Left lung (tissue), 10 donors: ENCODE results near the gene DIO1. TPM values are rescaled to one million over a fixed set of nuclear protein-coding genes. Genes with fewer than 3 reads are reported as not detected.

Experiments used
- ATAC-seq: fragments of 200-7000 bp; cut with Tn5 transposase; one replicate; pipeline ENCODE4 v1.9.1; 2020; ENCODE audit warnings: moderate library complexity
- DNase-seq, 4 donors: peaks; one replicate each; pipeline ENCODE4 v3.0.0-alpha.2; 2013 to 2020
- H3K27ac ChIP-seq, 2 donors: fragments of 200-600 bp; sonication (generic) in 1 of 2; one replicate each; pipeline versions ENCODE4 v1.5.0 to v1.8.0; 2020 to 2021
- H3K27me3 ChIP-seq, 2 donors: fragments of 200-600 bp; sonication (generic) in 1 of 2; one replicate each; pipeline versions ENCODE4 v1.5.0 to v1.8.0; 2020 to 2021
- H3K36me3 ChIP-seq, 2 donors: fragments of 200-600 bp; sonication (generic) in 1 of 2; one replicate each; pipeline versions ENCODE4 v1.5.0 to v1.8.0; 2020 to 2021
- H3K4me1 ChIP-seq, 2 donors: fragments of 200-600 bp; one replicate each; pipeline ENCODE4 v1.8.0; 2021
- H3K4me3 ChIP-seq, 2 donors: fragments of 200-600 bp; sonication (generic) in 1 of 2; one replicate each; pipeline versions ENCODE4 v1.5.0 to v1.8.0; 2020 to 2021; ENCODE audit warnings: mild to moderate bottlenecking in 1 of 2
- H3K9me3 ChIP-seq, 2 donors: fragments of 200-600 bp; sonication (generic) in 1 of 2; one replicate each; pipeline versions ENCODE4 v1.5.0 to v1.8.0; 2020 to 2021
- intact Hi-C, 2 donors: fragments of 100-400 bp; cut with DNase I; formaldehyde crosslinking; loops; one replicate each; pipeline versions ENCODE4 v1.11.2 to v1.14.2; 2022
- polyA plus RNA-seq, 6 donors: library from polyadenylated mRNA; unstranded; fragments of 120-200 nt; gene quantifications; one replicate each; pipeline ENCODE4 v1.2.1, GENCODE V29; 2013; ENCODE audit not compliant: insufficient read length in 6 of 6
- total RNA-seq, 2 donors: library from RNA; stranded (reverse); fragmentation: NEBNext Ultra II Directional; extraction: Animal tissue kit (Norgen Biotek cat#: 25700); gene quantifications; one replicate each; pipeline ENCODE4 v1.2.1, GENCODE V29; 2021
- TF ChIP-seq, protein P1 (sequence below), 2 donors: fragments of 200-600 bp; sonication (generic) in 1 of 2; IDR thresholded peaks; one replicate each; pipeline versions ENCODE4 v1.5.0 to v1.8.0; 2021; ENCODE audit warnings: antibody characterized with exemption in 2 of 2
- donor health status: DM: no; HTN: yes; CAD: no.
- donor health status: DM: no; HTN: no; CAD: no.

Gene DIO1
- total and polyA plus RNA-seq, 8 donors, result 0.51 to 1.2 (median 0.85) TPM; not detected in 1

DNA sequence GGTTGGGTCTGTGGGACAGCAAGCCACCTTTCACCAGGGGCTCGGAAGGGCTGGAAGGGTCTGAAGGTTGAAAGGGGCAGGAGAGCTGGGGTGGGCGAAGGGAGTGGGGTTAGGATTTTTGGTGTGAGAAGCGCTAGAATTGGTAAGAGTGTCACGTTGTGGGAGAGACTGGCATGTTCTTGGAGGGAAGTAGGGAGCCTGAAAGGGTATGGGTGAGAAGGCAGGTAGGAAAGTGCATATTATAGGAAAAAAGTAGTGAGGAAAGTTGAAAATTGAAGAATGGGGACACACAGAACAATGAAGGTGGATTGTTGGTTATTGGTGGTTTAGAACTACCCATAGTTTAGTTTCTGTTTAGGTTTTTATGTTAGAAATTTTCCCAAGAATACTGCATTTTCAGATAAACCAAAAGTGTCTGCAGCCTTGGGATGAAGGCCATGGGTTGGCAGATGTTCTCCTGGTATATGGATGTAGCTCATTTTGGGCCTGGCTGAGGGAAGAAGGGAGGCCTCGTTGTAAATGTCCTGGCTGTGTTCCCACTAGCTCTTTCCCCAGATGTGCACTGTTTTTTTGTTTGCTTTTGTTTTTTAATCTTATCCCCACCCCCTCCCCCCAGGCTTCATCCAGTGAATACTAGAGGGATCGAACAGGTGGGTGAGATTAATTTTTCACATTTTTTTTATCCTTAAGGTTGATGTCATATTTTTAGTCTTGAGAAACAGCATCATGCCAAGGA, 53.4 kb downstream of the DIO1 start:
- DNase-seq, result no peak
- TF ChIP-seq, protein P1, sequence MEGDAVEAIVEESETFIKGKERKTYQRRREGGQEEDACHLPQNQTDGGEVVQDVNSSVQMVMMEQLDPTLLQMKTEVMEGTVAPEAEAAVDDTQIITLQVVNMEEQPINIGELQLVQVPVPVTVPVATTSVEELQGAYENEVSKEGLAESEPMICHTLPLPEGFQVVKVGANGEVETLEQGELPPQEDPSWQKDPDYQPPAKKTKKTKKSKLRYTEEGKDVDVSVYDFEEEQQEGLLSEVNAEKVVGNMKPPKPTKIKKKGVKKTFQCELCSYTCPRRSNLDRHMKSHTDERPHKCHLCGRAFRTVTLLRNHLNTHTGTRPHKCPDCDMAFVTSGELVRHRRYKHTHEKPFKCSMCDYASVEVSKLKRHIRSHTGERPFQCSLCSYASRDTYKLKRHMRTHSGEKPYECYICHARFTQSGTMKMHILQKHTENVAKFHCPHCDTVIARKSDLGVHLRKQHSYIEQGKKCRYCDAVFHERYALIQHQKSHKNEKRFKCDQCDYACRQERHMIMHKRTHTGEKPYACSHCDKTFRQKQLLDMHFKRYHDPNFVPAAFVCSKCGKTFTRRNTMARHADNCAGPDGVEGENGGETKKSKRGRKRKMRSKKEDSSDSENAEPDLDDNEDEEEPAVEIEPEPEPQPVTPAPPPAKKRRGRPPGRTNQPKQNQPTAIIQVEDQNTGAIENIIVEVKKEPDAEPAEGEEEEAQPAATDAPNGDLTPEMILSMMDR (IDR thresholded peaks at IDR 0.05), result no peak

DNA sequence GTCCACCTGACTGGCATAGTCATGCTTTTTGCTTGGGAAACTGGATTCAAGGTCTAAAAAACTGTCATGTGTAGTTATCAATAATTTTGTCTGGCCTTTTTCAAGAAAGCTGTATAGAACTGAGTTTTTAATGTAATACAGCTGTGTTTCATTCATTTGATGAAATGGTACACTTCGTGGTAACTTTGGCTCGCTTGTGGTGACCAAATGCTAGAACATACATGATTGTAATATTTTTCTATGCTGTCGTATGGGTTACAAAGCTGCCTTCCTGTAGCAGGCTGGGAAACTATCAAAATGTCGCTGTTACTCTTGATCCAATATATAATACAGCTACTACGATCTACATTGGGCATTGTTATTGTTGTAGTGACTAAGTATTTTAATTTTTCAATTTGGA, 54.3 kb downstream of the DIO1 start:
- no peak overlapping the region for H3K4me3 ChIP-seq
- peaks cover 0 to 21% of the 10 kb centered on the region in 2 donors for H3K36me3 ChIP-seq
- TF ChIP-seq, protein P1 (IDR thresholded peaks at IDR 0.05), result no peak
- H3K9me3 ChIP-seq, result no peaks in the 10 kb centered on the region
- ATAC-seq (no peak), DNase-seq (no peak)
- peaks cover 7 to 32% of the 10 kb centered on the region in 2 donors for H3K4me1 ChIP-seq
- H3K27me3 ChIP-seq, result no peaks in the 10 kb centered on the region
- intact Hi-C loops, result loop anchor here in 1 of 2 donors (5.0 kb wide), 1 partner anchor 71 kb away; no protein-coding TSS in a partner anchor
- no peak overlapping the region for H3K27ac ChIP-seq

More for the DNA sequence above, 53.4 kb downstream of the DIO1 start:
- peaks cover 7 to 32% of the 10 kb centered on the region in 2 donors for H3K4me1 ChIP-seq
- no peaks in the 10 kb centered on the region for H3K9me3 ChIP-seq
- H3K27me3 ChIP-seq, result no peaks in the 10 kb centered on the region
- ATAC-seq, result no peak
- peak overlapping the region; percentile 79 to 82 for H3K4me3 ChIP-seq
- peaks cover 0 to 12% of the 10 kb centered on the region in 2 donors for H3K36me3 ChIP-seq
- intact Hi-C loops, result loop anchor here in 1 of 2 donors (5.0 kb wide), 1 partner anchor 70 kb away; no protein-coding TSS in a partner anchor
- H3K27ac ChIP-seq, result no peak overlapping the region

DNA sequence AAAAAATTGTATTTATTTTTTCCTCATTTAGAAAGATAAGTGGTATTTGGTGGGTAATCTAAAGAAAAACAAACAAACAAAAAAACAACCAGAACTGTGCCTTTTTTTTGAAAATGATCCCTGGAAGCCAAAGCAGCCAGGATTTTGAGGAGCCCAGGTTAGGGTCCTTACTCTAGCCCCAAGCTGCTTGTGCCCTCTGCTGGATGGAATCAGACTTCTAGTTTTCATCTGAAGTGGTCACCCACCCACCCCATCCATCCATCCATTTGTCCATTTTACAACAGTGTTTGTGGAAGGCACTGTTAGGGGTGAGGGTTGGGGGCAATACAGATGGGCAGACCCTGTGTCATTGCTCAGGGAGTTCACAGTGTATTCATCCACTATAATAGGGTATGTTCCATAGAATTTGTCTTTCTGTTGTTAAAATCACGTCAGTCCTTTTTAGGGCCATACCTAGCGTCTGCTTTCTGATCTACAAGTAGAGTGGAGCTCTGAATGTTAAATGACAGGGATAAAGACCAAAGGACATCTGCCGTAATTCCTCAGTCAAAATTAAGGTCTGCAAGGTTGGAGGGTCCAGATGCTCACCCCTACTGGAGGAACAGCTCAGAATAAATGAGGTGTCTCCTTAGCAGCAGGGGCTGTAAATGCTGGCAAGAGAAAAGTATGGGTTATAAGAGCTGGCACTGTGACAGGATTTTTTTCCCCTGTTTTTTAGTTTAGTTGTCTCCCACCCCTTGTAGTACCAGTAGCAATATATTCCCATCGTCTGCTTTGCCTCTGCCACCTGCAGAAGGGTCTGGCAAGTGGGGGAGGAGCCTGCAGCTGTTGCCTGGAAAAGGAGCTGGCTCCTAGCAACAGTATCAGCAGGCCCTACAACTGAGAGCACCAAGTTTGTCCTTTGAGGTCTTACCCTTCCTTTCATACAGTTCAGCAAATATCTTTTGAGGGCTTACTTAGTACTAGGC, 55.3 kb downstream of the DIO1 start:
- H3K4me1 ChIP-seq, result peaks cover 7 to 28% of the 10 kb centered on the region in 2 donors
- no peak overlapping the region for H3K27ac ChIP-seq
- ATAC-seq, result no peak
- no peak overlapping the region for H3K4me3 ChIP-seq
- no peaks in the 10 kb centered on the region for H3K27me3 ChIP-seq
- no peaks in the 10 kb centered on the region for H3K9me3 ChIP-seq
- TF ChIP-seq, protein P1 (IDR thresholded peaks at IDR 0.05), result peak in 1 of 2 donors; percentile 15
- peak in 1 of 4 donors; percentile 58 for DNase-seq
- intact Hi-C loops, result loop anchor here in 1 of 2 donors (5.0 kb wide), 1 partner anchor 72 kb away; no protein-coding TSS in a partner anchor
- peaks cover 0 to 31% of the 10 kb centered on the region in 2 donors for H3K36me3 ChIP-seq

DNA sequence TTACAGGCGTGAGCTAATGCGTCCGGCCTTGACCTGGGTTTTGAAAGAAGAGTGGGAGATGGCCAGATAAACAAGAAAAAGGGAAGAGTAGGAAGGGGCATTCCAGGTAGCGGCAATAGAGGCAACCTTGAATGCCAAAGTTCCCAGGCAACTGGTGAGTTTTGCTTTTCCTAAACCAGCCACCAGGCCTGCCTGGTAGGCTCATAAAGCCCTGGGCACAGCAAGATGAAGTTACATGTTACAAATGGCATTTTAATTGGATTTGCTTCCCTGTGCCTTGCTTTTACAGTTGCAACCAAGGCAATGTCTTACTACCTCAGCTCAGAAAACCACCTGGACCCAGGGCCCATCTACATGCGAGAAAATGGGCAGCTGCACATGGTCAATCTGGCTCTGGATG, 57.7 kb downstream of the DIO1 start:
- ATAC-seq (no peak), DNase-seq (no peak)
- intact Hi-C loops, result no loop called here
- Histone ChIP-seq H3K4me1 (peaks cover 4 to 26% of the 10 kb centered on the region in 2 donors), H3K9me3 (no peaks in the 10 kb centered on the region), H3K27me3 (no peaks in the 10 kb centered on the region), H3K36me3 (peaks cover 0 to 41% of the 10 kb centered on the region in 2 donors), H3K27ac (no peak overlapping the region), H3K4me3 (no peak overlapping the region)
- TF ChIP-seq, protein P1 (IDR thresholded peaks at IDR 0.05), result no peak
